Mesothelial cell of epicardium (in vitro differentiated cells): ENCODE data around the gene KCNMA1. TPM values are rescaled to one million over a fixed set of nuclear protein-coding genes. Genes with fewer than 3 reads are reported as not detected.

Experiments
- DNase-seq, 2 experiments: peaks; one replicate each; pipeline ENCODE4 v3.0.0; 2021; ENCODE audit warnings: low spot score in 2 of 2; ENCODE audit not compliant: unreplicated experiment in 2 of 2
- H3K27ac Mint-ChIP-seq: 2 replicates; pipeline ENCODE4 v1.8.0; 2021; ENCODE audit warnings: mixed read lengths
- H3K27me3 Mint-ChIP-seq: 2 replicates; pipeline ENCODE4 v1.8.0; 2021; ENCODE audit warnings: low read depth, mixed read lengths
- H3K36me3 Mint-ChIP-seq: 2 replicates; pipeline ENCODE4 v1.8.0; 2021; ENCODE audit warnings: mixed read lengths
- H3K4me1 Mint-ChIP-seq: 2 replicates; pipeline ENCODE4 v1.8.0; 2021; ENCODE audit warnings: mixed read lengths
- H3K4me3 Mint-ChIP-seq: 2 replicates; pipeline ENCODE4 v1.8.0; 2021; ENCODE audit warnings: mild to moderate bottlenecking, moderate library complexity, mixed read lengths
- H3K9me3 Mint-ChIP-seq: 2 replicates; pipeline ENCODE4 v1.8.0; 2021; ENCODE audit warnings: mixed read lengths
- CTCF ChIP-seq: fragments of 200-600 bp; sonication (generic); IDR thresholded peaks from one replicate; pipeline ENCODE4 v1.5.0; 2021; ENCODE audit warnings: antibody characterized with exemption; ENCODE audit not compliant: unreplicated experiment
- total RNA-seq: library from RNA; stranded (reverse); gene quantifications from 3 replicates; pipeline ENCODE4 v1.2.1, GENCODE V29; 2021

Gene KCNMA1
- total RNA-seq, 1 donor from 2014 or later = 44.0 TPM

- DNase-seq = no peak
- Mint-ChIP-seq H3K27me3 (no peaks in the 10 kb centered on the region), H3K27ac (no peak overlapping the region), H3K4me3 (no peak overlapping the region), H3K4me1 (peaks cover 24% of the 10 kb centered on the region), H3K9me3 (no peaks in the 10 kb centered on the region), H3K36me3 (no peaks in the 10 kb centered on the region)
- TF ChIP-seq CTCF = no peak
Measured at GRCh38 chr10:77269163-77269562, 368.4 kb downstream of the KCNMA1 start.

- Mint-ChIP-seq H3K27ac (no peak overlapping the region), H3K4me1 (peaks cover 20% of the 10 kb centered on the region), H3K27me3 (no peaks in the 10 kb centered on the region), H3K4me3 (no peak overlapping the region), H3K36me3 (no peaks in the 10 kb centered on the region), H3K9me3 (no peaks in the 10 kb centered on the region)
- TF ChIP-seq CTCF = no peak
- no peak for DNase-seq
Measured at GRCh38 chr10:77268721-77269120, 368.9 kb downstream of the KCNMA1 start.

GRCh38 chr10:77267703-77268675 is 369.6 kb downstream of the KCNMA1 start:
- H3K36me3 Mint-ChIP-seq = no peaks in the 10 kb centered on the region
- no peak overlapping the region for H3K4me3 Mint-ChIP-seq
- no peak for DNase-seq
- no peak for TF ChIP-seq CTCF
- H3K27ac Mint-ChIP-seq = no peak overlapping the region
- peaks cover 12% of the 10 kb centered on the region for H3K4me1 Mint-ChIP-seq
- H3K9me3 Mint-ChIP-seq = no peaks in the 10 kb centered on the region
- no peaks in the 10 kb centered on the region for H3K27me3 Mint-ChIP-seq

GRCh38 chr10:77266242-77266641 is 371.4 kb downstream of the KCNMA1 start:
- no peak overlapping the region for H3K4me3 Mint-ChIP-seq
- H3K4me1 Mint-ChIP-seq = peaks cover 11% of the 10 kb centered on the region
- no peaks in the 10 kb centered on the region for H3K27me3 Mint-ChIP-seq

GRCh38 chr10:77264527-77264926 is 373.1 kb downstream of the KCNMA1 start:
- H3K4me3 Mint-ChIP-seq = no peak overlapping the region
- no peaks in the 10 kb centered on the region for H3K36me3 Mint-ChIP-seq
- TF ChIP-seq CTCF = no peak
- H3K9me3 Mint-ChIP-seq = no peaks in the 10 kb centered on the region
- H3K27ac Mint-ChIP-seq = no peak overlapping the region
- peaks cover 17% of the 10 kb centered on the region for H3K4me1 Mint-ChIP-seq
- no peak for DNase-seq
- H3K27me3 Mint-ChIP-seq = no peaks in the 10 kb centered on the region

More at GRCh38 chr10:77266242-77266641, 371.4 kb downstream of the KCNMA1 start:
- DNase-seq = no peak
- TF ChIP-seq CTCF = no peak
- Mint-ChIP-seq H3K36me3 (no peaks in the 10 kb centered on the region), H3K9me3 (no peaks in the 10 kb centered on the region), H3K27ac (no peak overlapping the region)
